Osteoblast (primary cell): ENCODE data around the gene FUCA2. TPM values are rescaled to one million over a fixed set of nuclear protein-coding genes. Genes with fewer than 3 reads are reported as not detected.
"Not testable (repeated sequence)": the region's sequence is repeated elsewhere in the genome, so short reads cannot be mapped to it uniquely, and the experiment has no call there.

Source experiments
- DNase-seq: peaks from one replicate; pipeline ENCODE4 v3.0.0; 2011; ENCODE audit warnings: low spot score, mixed read lengths; ENCODE audit not compliant: insufficient read length; ENCODE audit errors: missing footprints
- H2AFZ ChIP-seq: 2 replicates; pipeline ENCODE4 v1.6.0; 2011; ENCODE audit warnings: mild to moderate bottlenecking, low read length
- H3K27ac ChIP-seq: 2 replicates; pipeline ENCODE4 v1.5.1; 2011; ENCODE audit warnings: mild to moderate bottlenecking, low read depth, low read length, moderate library complexity
- H3K27me3 ChIP-seq: 2 replicates; pipeline ENCODE4 v1.6.0; 2012; ENCODE audit warnings: mild to moderate bottlenecking, control low read depth, inconsistent platforms, low read length, moderate library complexity; ENCODE audit not compliant: insufficient read depth
- H3K36me3 ChIP-seq: 2 replicates; pipeline ENCODE4 v1.5.1; 2011; ENCODE audit warnings: mild to moderate bottlenecking, low read length, control low read depth, moderate library complexity; ENCODE audit not compliant: insufficient read depth
- H3K4me1 ChIP-seq: 2 replicates; pipeline ENCODE4 v1.5.1; 2011; ENCODE audit warnings: mild to moderate bottlenecking, low read length, control low read depth, moderate library complexity; ENCODE audit not compliant: insufficient read depth
- H3K4me2 ChIP-seq: 2 replicates; pipeline ENCODE4 v1.6.0; 2011; ENCODE audit warnings: mild to moderate bottlenecking, low read length; ENCODE audit not compliant: insufficient read depth
- H3K4me3 ChIP-seq: fragments of 200-600 bp; sonication (generic); 3 replicates; pipeline ENCODE4 v1.5.1; 2012; ENCODE audit warnings: mild to moderate bottlenecking, low read length, inconsistent platforms; ENCODE audit not compliant: insufficient read depth
- H3K79me2 ChIP-seq: 2 replicates; pipeline ENCODE4 v1.6.0; 2012; ENCODE audit warnings: mild to moderate bottlenecking, low read length, control low read depth, inconsistent platforms; ENCODE audit not compliant: insufficient read depth
- H3K9me3 ChIP-seq: 2 replicates; pipeline ENCODE4 v1.5.1; 2011; ENCODE audit warnings: low read depth, low read length, control low read depth
- H4K20me1 ChIP-seq: 2 replicates; pipeline ENCODE4 v1.6.0; 2012; ENCODE audit warnings: mild to moderate bottlenecking, low read length, control low read depth; ENCODE audit not compliant: insufficient read depth
- CTCF ChIP-seq: IDR thresholded peaks from 2 replicates; pipeline ENCODE4 v1.5.1; 2011; ENCODE audit warnings: mild to moderate bottlenecking, low read depth, low read length, moderate library complexity; ENCODE audit errors: extremely low read depth
- total RNA-seq: library from RNA; depleted of rRNA; stranded (reverse); fragments of >200 nt; gene quantifications from 2 replicates; pipeline ENCODE4 v1.2.3, GENCODE V29; 2012

FUCA2 gene
- total RNA-seq, 1 donor: 64.8 TPM

- Histone ChIP-seq H3K4me1 (no peaks in the 10 kb centered on the region), H3K27ac (no peak overlapping the region), H3K36me3 (peaks cover 8% of the 10 kb centered on the region), H4K20me1 (no peaks in the 10 kb centered on the region), H3K4me3 (no peak overlapping the region), H3K4me2 (no peak overlapping the region), H2AFZ (no peak overlapping the region), H3K79me2 (no peaks in the 10 kb centered on the region), H3K9me3 (no peaks in the 10 kb centered on the region), H3K27me3 (no peaks in the 10 kb centered on the region)
- no peak for TF ChIP-seq CTCF
- DNase-seq: no peak
Measured at GRCh38 chr6:143482593-143482992, 28.9 kb downstream of the FUCA2 start.

GRCh38 chr6:143478479-143479062 lies 32.9 kb downstream of the FUCA2 start:
- Histone ChIP-seq H3K9me3 (no peaks in the 10 kb centered on the region), H3K4me2 (no peak overlapping the region), H4K20me1 (no peaks in the 10 kb centered on the region), H3K36me3 (peaks cover 23% of the 10 kb centered on the region), H2AFZ (no peak overlapping the region), H3K27me3 (no peaks in the 10 kb centered on the region), H3K27ac (no peak overlapping the region), H3K4me3 (no peak overlapping the region), H3K79me2 (no peaks in the 10 kb centered on the region), H3K4me1 (no peaks in the 10 kb centered on the region)
- TF ChIP-seq CTCF: no peak
- DNase-seq: no peak

GRCh38 chr6:143476545-143476944 lies 35.0 kb downstream of the FUCA2 start:
- no peak for DNase-seq
- H3K27me3 ChIP-seq: no peaks in the 10 kb centered on the region
- H4K20me1 ChIP-seq: no peaks in the 10 kb centered on the region
- TF ChIP-seq CTCF: no peak
- no peak overlapping the region for H3K27ac ChIP-seq
- H3K36me3 ChIP-seq: peaks cover 30% of the 10 kb centered on the region
- no peak overlapping the region for H3K4me2 ChIP-seq
- H3K4me1 ChIP-seq: no peaks in the 10 kb centered on the region
- H2AFZ ChIP-seq: no peak overlapping the region
- no peaks in the 10 kb centered on the region for H3K9me3 ChIP-seq
- no peak overlapping the region for H3K4me3 ChIP-seq
- H3K79me2 ChIP-seq: no peaks in the 10 kb centered on the region

- Histone ChIP-seq H3K79me2 (no peaks in the 10 kb centered on the region), H3K27ac (no peak overlapping the region), H3K4me3 (no peak overlapping the region), H3K27me3 (no peaks in the 10 kb centered on the region), H3K36me3 (peaks cover 16% of the 10 kb centered on the region), H3K4me2 (no peak overlapping the region), H4K20me1 (no peaks in the 10 kb centered on the region), H2AFZ (no peak overlapping the region), H3K4me1 (no peaks in the 10 kb centered on the region), H3K9me3 (no peaks in the 10 kb centered on the region)
- DNase-seq: no peak
- no peak for TF ChIP-seq CTCF
Measured at GRCh38 chr6:143471822-143472221, 39.7 kb downstream of the FUCA2 start.

GRCh38 chr6:143468823-143469222 lies 42.7 kb downstream of the FUCA2 start:
- not testable (repeated sequence) for DNase-seq, H3K4me1 ChIP-seq, H3K4me3 ChIP-seq, H3K27me3 ChIP-seq, H3K36me3 ChIP-seq, H4K20me1 ChIP-seq, H3K27ac ChIP-seq, H3K79me2 ChIP-seq, H3K4me2 ChIP-seq, H3K9me3 ChIP-seq, H2AFZ ChIP-seq
